B cell (primary cell): Measurements from ENCODE around the gene GCNT4. TPM values are rescaled to one million over a fixed set of nuclear protein-coding genes. Genes with fewer than 3 reads are reported as not detected.

Source experiments
- ATAC-seq: fragments of 200-7000 bp; cut with Tn5 transposase; one replicate; pipeline ENCODE4 v1.10.0; 2021; ENCODE audit warnings: low read depth, mild to moderate bottlenecking, moderate number of reproducible peaks, moderate library complexity
- CTCF ChIA-PET: fragments of 350-600 bp; sonication (Branson Sonifier 250); formaldehyde crosslinking; loops from one replicate; lab custom pipeline; 2021; ENCODE audit warnings: antibody characterized with exemption, inconsistent platforms; lab: Charles Lee
- POLR2A ChIA-PET: fragments of 350-600 bp; sonication (Branson Sonifier 250); formaldehyde crosslinking; loops from one replicate; lab custom pipeline; 2021; ENCODE audit warnings: antibody characterized with exemption; lab: Charles Lee
- DNase-seq: peaks from one replicate; pipeline ENCODE4 v3.0.0; 2013
- H2AFZ ChIP-seq: 2 replicates; pipeline ENCODE4 v1.6.1; 2012; ENCODE audit warnings: mild to moderate bottlenecking, low read depth, low read length; ENCODE audit not compliant: insufficient read depth, poor library complexity, severe bottlenecking
- H3K27ac ChIP-seq, 2 donors: 1 replicate in 1 of 2; 2 replicates in 1 of 2; pipeline ENCODE4 v1.5.1; 2012 to 2013; ENCODE audit warnings: low read length in 2 of 2, mild to moderate bottlenecking in 2 of 2, moderate library complexity in 1 of 2
- H3K27me3 ChIP-seq, 4 experiments: fragments of 200-600 bp in 1 of 4; sonication (generic) in 1 of 4; replicated peaks in 1 of 4; 1 replicate in 2 of 4; 2 replicates in 2 of 4; pipeline versions ENCODE4 v1.6.1 to v1.7.0; 2013 to 2016; ENCODE audit warnings: low read length in 3 of 4, mild to moderate bottlenecking in 2 of 4, mixed read lengths in 1 of 4, moderate library complexity in 1 of 4; ENCODE audit not compliant: insufficient read depth in 4 of 4, control insufficient read depth in 3 of 4; ENCODE audit errors: control extremely low read depth in 1 of 4
- H3K36me3 ChIP-seq, 2 experiments: replicated peaks in 1 of 2; 1 replicate in 1 of 2; 2 replicates in 1 of 2; pipeline versions ENCODE4 v1.6.1 to v1.7.1; 2013; ENCODE audit warnings: low read length in 1 of 2; ENCODE audit not compliant: insufficient read depth in 2 of 2, control insufficient read depth in 1 of 2; ENCODE audit errors: control extremely low read depth in 1 of 2, extremely low read depth in 1 of 2
- H3K4me1 ChIP-seq, 2 donors: fragments of 200-600 bp in 1 of 2; sonication (generic) in 1 of 2; 1 replicate in 1 of 2; 2 replicates in 1 of 2; pipeline versions ENCODE4 v1.5.1 to v1.6.1; 2013 to 2017; ENCODE audit warnings: low read length in 2 of 2; ENCODE audit not compliant: control insufficient read depth in 2 of 2, insufficient read depth in 2 of 2
- H3K4me2 ChIP-seq: replicated peaks from 2 replicates; pipeline ENCODE3; 2012; ENCODE audit warnings: mild to moderate bottlenecking, low read depth, low read length; ENCODE audit not compliant: poor library complexity, severe bottlenecking
- H3K4me3 ChIP-seq, 5 experiments: fragments of 200-600 bp in 1 of 5; sonication (generic) in 1 of 5; 1 replicate in 3 of 5; 2 replicates in 2 of 5; pipeline versions ENCODE4 v1.5.1 to v1.7.0; 2011 to 2016; ENCODE audit warnings: low read length in 4 of 5, mild to moderate bottlenecking in 4 of 5, low read depth in 2 of 5, control low read depth in 1 of 5, moderate library complexity in 1 of 5; ENCODE audit not compliant: insufficient read depth in 1 of 5; ENCODE audit errors: control extremely low read depth in 1 of 5, extremely low read depth in 1 of 5
- H3K79me2 ChIP-seq: fragments of 200-600 bp; sonication (generic); one replicate; pipeline ENCODE4 v1.6.0; 2016; ENCODE audit warnings: low read length; ENCODE audit not compliant: control insufficient read depth, insufficient read depth
- H3K9ac ChIP-seq: fragments of 200-600 bp; sonication (generic); 2 replicates; pipeline ENCODE4 v1.6.1; 2017; ENCODE audit warnings: mild to moderate bottlenecking, low read length, moderate library complexity
- H3K9me3 ChIP-seq, 3 donors: one replicate each; pipeline versions ENCODE4 v1.6.1 to v1.7.1; 2013; ENCODE audit warnings: low read length in 2 of 3; ENCODE audit not compliant: control insufficient read depth in 2 of 3, insufficient read depth in 1 of 3; ENCODE audit errors: control extremely low read depth in 1 of 3
- H4K20me1 ChIP-seq: 2 replicates; pipeline ENCODE4 v1.6.0; 2012; ENCODE audit warnings: mild to moderate bottlenecking, low read length; ENCODE audit not compliant: insufficient read depth, control insufficient read depth, poor library complexity, severe bottlenecking
- H3K27ac Mint-ChIP-seq: one replicate; pipeline ENCODE4 v1.8.0; 2021; ENCODE audit warnings: mixed read lengths
- H3K27me3 Mint-ChIP-seq: one replicate; pipeline ENCODE4 v1.8.0; 2021; ENCODE audit warnings: mixed read lengths
- H3K4me1 Mint-ChIP-seq: one replicate; pipeline ENCODE4 v1.8.0; 2021; ENCODE audit warnings: mixed read lengths
- H3K4me3 Mint-ChIP-seq: one replicate; pipeline ENCODE4 v1.8.0; 2021; ENCODE audit warnings: mixed read lengths
- H3K9me3 Mint-ChIP-seq: one replicate; pipeline ENCODE4 v1.8.0; 2022; ENCODE audit warnings: mixed read lengths; ENCODE audit not compliant: insufficient read depth
- EZH2 ChIP-seq: IDR thresholded peaks from 2 replicates; pipeline ENCODE4 v1.6.1; 2012; ENCODE audit warnings: borderline replicate concordance, low read depth, mild to moderate bottlenecking, moderate library complexity, low read length; ENCODE audit not compliant: insufficient read depth, poor library complexity, severe bottlenecking
- WGBS: methylation state at CpG from one replicate; pipeline ENCODE4 v1.1.5; 2013; ENCODE audit warnings: missing lambda C conversion rate; ENCODE audit not compliant: insufficient coverage; 5-methylcytosine and 5-hydroxymethylcytosine counted together
- intact Hi-C: fragments of 100-400 bp; cut with micrococcal nuclease; formaldehyde crosslinking; loops from one replicate; pipeline ENCODE4 v1.10.0; 2022
- polyA plus RNA-seq: library from polyadenylated mRNA; depleted of rRNA; stranded (reverse); fragments of >200 nt; gene quantifications from 2 replicates; pipeline ENCODE4 v1.2.3, GENCODE V29; 2012
- total RNA-seq, 2 donors: library from RNA; stranded (reverse); fragments of 120-200 nt in 1 of 2; gene quantifications; 1 replicate in 1 of 2; 2 replicates in 1 of 2; pipeline versions ENCODE4 v1.2.3 to v1.2.4, GENCODE V29; 2013 to 2022
- TF ChIP-seq, protein P1 (sequence below): fragments of 200-600 bp; IDR thresholded peaks from one replicate; pipeline ENCODE4 v1.8.0; 2022; ENCODE audit warnings: antibody characterized with exemption, mild to moderate bottlenecking

The GCNT4 gene
- total and polyA plus RNA-seq, 2 donors (not counting 1 experiment from before 2014, with no cell fraction given): 0.01 TPM; not detected in 1

- no peak overlapping the region for H3K27ac Mint-ChIP-seq
- no peaks in the 10 kb centered on the region for H3K4me1 ChIP-seq
- CTCF ChIA-PET: no interaction called here
- H3K4me1 Mint-ChIP-seq: no peaks in the 10 kb centered on the region
- intact Hi-C loops: no loop called here
- no peak overlapping the region for H3K4me3 Mint-ChIP-seq
- H3K9ac ChIP-seq: no peak overlapping the region
- H3K27me3 ChIP-seq: no peaks in the 10 kb centered on the region
- H3K9me3 Mint-ChIP-seq: no peaks in the 10 kb centered on the region
- H3K27ac ChIP-seq: no peak overlapping the region
- no peak overlapping the region for H3K4me2 ChIP-seq
- POLR2A ChIA-PET: no interaction called here
- ATAC-seq (no peak), DNase-seq (no peak)
- TF ChIP-seq, protein P1, sequence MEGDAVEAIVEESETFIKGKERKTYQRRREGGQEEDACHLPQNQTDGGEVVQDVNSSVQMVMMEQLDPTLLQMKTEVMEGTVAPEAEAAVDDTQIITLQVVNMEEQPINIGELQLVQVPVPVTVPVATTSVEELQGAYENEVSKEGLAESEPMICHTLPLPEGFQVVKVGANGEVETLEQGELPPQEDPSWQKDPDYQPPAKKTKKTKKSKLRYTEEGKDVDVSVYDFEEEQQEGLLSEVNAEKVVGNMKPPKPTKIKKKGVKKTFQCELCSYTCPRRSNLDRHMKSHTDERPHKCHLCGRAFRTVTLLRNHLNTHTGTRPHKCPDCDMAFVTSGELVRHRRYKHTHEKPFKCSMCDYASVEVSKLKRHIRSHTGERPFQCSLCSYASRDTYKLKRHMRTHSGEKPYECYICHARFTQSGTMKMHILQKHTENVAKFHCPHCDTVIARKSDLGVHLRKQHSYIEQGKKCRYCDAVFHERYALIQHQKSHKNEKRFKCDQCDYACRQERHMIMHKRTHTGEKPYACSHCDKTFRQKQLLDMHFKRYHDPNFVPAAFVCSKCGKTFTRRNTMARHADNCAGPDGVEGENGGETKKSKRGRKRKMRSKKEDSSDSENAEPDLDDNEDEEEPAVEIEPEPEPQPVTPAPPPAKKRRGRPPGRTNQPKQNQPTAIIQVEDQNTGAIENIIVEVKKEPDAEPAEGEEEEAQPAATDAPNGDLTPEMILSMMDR: no peak
- no peak for TF ChIP-seq EZH2
- H2AFZ ChIP-seq: no peak overlapping the region
- no peaks in the 10 kb centered on the region for H4K20me1 ChIP-seq
- no peak overlapping the region for H3K4me3 ChIP-seq
- H3K9me3 ChIP-seq: no peaks in the 10 kb centered on the region
- 43% methylated on average over 2 of the region's 6 CpGs for WGBS
- H3K36me3 ChIP-seq: no peaks in the 10 kb centered on the region
- H3K79me2 ChIP-seq: no peaks in the 10 kb centered on the region
- H3K27me3 Mint-ChIP-seq: peaks cover 7% of the 10 kb centered on the region
Observed at GRCh38 chr5:75034137-75034739, 18.1 kb downstream of the GCNT4 start.

- ChIA-PET CTCF (no interaction called here), POLR2A (no interaction called here)
- H3K4me3 ChIP-seq: no peak overlapping the region
- no peaks in the 10 kb centered on the region for H3K4me1 Mint-ChIP-seq
- no peak overlapping the region for H3K27ac Mint-ChIP-seq
- no peaks in the 10 kb centered on the region for H3K4me1 ChIP-seq
- no peaks in the 10 kb centered on the region for H3K9me3 ChIP-seq
- WGBS: no CpG with 5 or more reads among the region's 3 CpGs
- no peak overlapping the region for H3K27ac ChIP-seq
- H2AFZ ChIP-seq: no peak overlapping the region
- intact Hi-C loops: no loop called here
- H3K9ac ChIP-seq: no peak overlapping the region
- H3K79me2 ChIP-seq: no peaks in the 10 kb centered on the region
- H3K4me2 ChIP-seq: no peak overlapping the region
- H4K20me1 ChIP-seq: no peaks in the 10 kb centered on the region
- H3K27me3 Mint-ChIP-seq: peaks cover 12% of the 10 kb centered on the region
- no peaks in the 10 kb centered on the region for H3K27me3 ChIP-seq
- no peaks in the 10 kb centered on the region for H3K36me3 ChIP-seq
- no peaks in the 10 kb centered on the region for H3K9me3 Mint-ChIP-seq
- no peak for DNase-seq
- TF ChIP-seq, protein P1: no peak
- TF ChIP-seq EZH2: no peak
- no peak for ATAC-seq
- H3K4me3 Mint-ChIP-seq: no peak overlapping the region
Observed at GRCh38 chr5:75031366-75031765, 21.0 kb downstream of the GCNT4 start.
